H9 (cell line): ENCODE data around the gene SCRN2. TPM values are rescaled to one million over a fixed set of nuclear protein-coding genes. Genes with fewer than 3 reads are reported as not detected.

ENCODE experiments used
- DNase-seq: peaks from one replicate; pipeline ENCODE4 v3.0.0-alpha.2; 2017
- H2AFZ ChIP-seq: one replicate; pipeline ENCODE4 v1.6.1; 2013; ENCODE audit warnings: mild to moderate bottlenecking, low read length, control low read depth, moderate library complexity
- H2AK5ac ChIP-seq: 2 replicates; pipeline ENCODE4 v1.6.1; 2013; ENCODE audit warnings: low read length, control low read depth, mixed read lengths; ENCODE audit not compliant: insufficient read length
- H2BK120ac ChIP-seq: one replicate; pipeline ENCODE4 v1.6.1; 2013; ENCODE audit warnings: low read depth, mild to moderate bottlenecking, low read length, control low read depth, inconsistent platforms; ENCODE audit not compliant: poor library complexity, severe bottlenecking
- H2BK12ac ChIP-seq: 2 replicates; pipeline ENCODE4 v1.6.1; 2013; ENCODE audit warnings: low read length, control low read depth, mixed read lengths, low read depth; ENCODE audit not compliant: insufficient read length
- H2BK15ac ChIP-seq: 2 replicates; pipeline ENCODE4 v1.6.1; 2013; ENCODE audit warnings: low read depth, low read length, control low read depth
- H2BK20ac ChIP-seq: one replicate; pipeline ENCODE4 v1.6.1; 2013; ENCODE audit warnings: low read depth, mild to moderate bottlenecking, low read length, control low read depth, inconsistent platforms; ENCODE audit not compliant: poor library complexity, severe bottlenecking
- H2BK5ac ChIP-seq: 2 replicates; pipeline ENCODE4 v1.6.1; 2013; ENCODE audit warnings: low read length, control low read depth, mixed read lengths; ENCODE audit not compliant: insufficient read length
- H3K14ac ChIP-seq: 2 replicates; pipeline ENCODE4 v1.6.1; 2013; ENCODE audit warnings: low read length, control low read depth; ENCODE audit not compliant: insufficient read depth
- H3K18ac ChIP-seq: 2 replicates; pipeline ENCODE4 v1.6.1; 2013; ENCODE audit warnings: low read depth, mild to moderate bottlenecking, mixed read lengths, low read length, control low read depth; ENCODE audit not compliant: insufficient read length
- H3K23ac ChIP-seq: 2 replicates; pipeline ENCODE4 v1.6.1; 2013; ENCODE audit warnings: low read length, control low read depth, mixed read lengths, low read depth; ENCODE audit not compliant: insufficient read length
- H3K23me2 ChIP-seq: 2 replicates; pipeline ENCODE4 v1.6.1; 2013; ENCODE audit warnings: low read depth, mild to moderate bottlenecking, mixed read lengths, low read length, control low read depth; ENCODE audit not compliant: insufficient read length, poor library complexity, severe bottlenecking
- H3K27ac ChIP-seq: 2 replicates; pipeline ENCODE4 v1.5.1; 2013; ENCODE audit warnings: low read length, control low read depth, mixed read lengths, low read depth; ENCODE audit not compliant: insufficient read length
- H3K27me3 ChIP-seq: 2 replicates; pipeline ENCODE4 v1.6.1; 2013; ENCODE audit warnings: low read length, control low read depth, inconsistent platforms; ENCODE audit not compliant: insufficient read depth
- H3K4ac ChIP-seq: 2 replicates; pipeline ENCODE4 v1.6.1; 2013; ENCODE audit warnings: low read depth, mild to moderate bottlenecking, control low read depth, inconsistent platforms, low read length, moderate library complexity
- H3K4me1 ChIP-seq: 2 replicates; pipeline ENCODE4 v1.6.1; 2013; ENCODE audit warnings: low read length, control low read depth, inconsistent platforms; ENCODE audit not compliant: insufficient read depth
- H3K4me2 ChIP-seq: 2 replicates; pipeline ENCODE4 v1.6.1; 2013; ENCODE audit warnings: low read length, control low read depth, mixed read lengths; ENCODE audit not compliant: insufficient read length, insufficient read depth
- H3K56ac ChIP-seq: 2 replicates; pipeline ENCODE4 v1.6.1; 2013; ENCODE audit warnings: low read depth, mild to moderate bottlenecking, mixed read lengths, low read length, control low read depth; ENCODE audit not compliant: insufficient read length
- H3K79me1 ChIP-seq: 2 replicates; pipeline ENCODE4 v1.6.1; 2013; ENCODE audit warnings: low read depth, mild to moderate bottlenecking, moderate library complexity, low read length, control low read depth, inconsistent platforms; ENCODE audit not compliant: insufficient read depth, poor library complexity, severe bottlenecking
- H3K79me2 ChIP-seq: 2 replicates; pipeline ENCODE4 v1.6.1; 2013; ENCODE audit warnings: low read length, control low read depth, inconsistent platforms; ENCODE audit not compliant: insufficient read depth
- H3K9ac ChIP-seq: 2 replicates; pipeline ENCODE4 v1.6.1; 2013; ENCODE audit warnings: low read length, control low read depth, mixed read lengths; ENCODE audit not compliant: insufficient read length; ENCODE audit errors: extremely low read depth
- H3K9me3 ChIP-seq: one replicate; pipeline ENCODE4 v1.6.1; 2013; ENCODE audit warnings: low read depth, low read length, inconsistent platforms; ENCODE audit not compliant: control insufficient read depth
- H3T11ph ChIP-seq: one replicate; pipeline ENCODE4 v1.6.1; 2013; ENCODE audit warnings: mild to moderate bottlenecking, low read length, control low read depth, inconsistent platforms
- H4K20me1 ChIP-seq: one replicate; pipeline ENCODE4 v1.6.1; 2013; ENCODE audit not compliant: control insufficient read depth, insufficient read length, insufficient read depth
- H4K5ac ChIP-seq: 2 replicates; pipeline ENCODE4 v1.6.1; 2013; ENCODE audit warnings: low read depth, mild to moderate bottlenecking, mixed read lengths, low read length, control low read depth; ENCODE audit not compliant: insufficient read length
- H4K8ac ChIP-seq: replicated peaks from 2 replicates; pipeline ENCODE4 v1.6.1; 2013; ENCODE audit warnings: low read length, control low read depth, mixed read lengths, low read depth; ENCODE audit not compliant: insufficient read length
- H4K91ac ChIP-seq: 2 replicates; pipeline ENCODE4 v1.6.1; 2013; ENCODE audit warnings: low read depth, mild to moderate bottlenecking, moderate library complexity, mixed read lengths, low read length, control low read depth; ENCODE audit not compliant: insufficient read length
- H3K27ac Mint-ChIP-seq, 3 experiments: 2 replicates in 2 of 3; 3 replicates in 1 of 3; pipeline ENCODE4 v1.8.0; 2020 to 2021; ENCODE audit warnings: mixed read lengths in 3 of 3, mild to moderate bottlenecking in 1 of 3, moderate library complexity in 1 of 3
- H3K27me3 Mint-ChIP-seq: 2 replicates; pipeline ENCODE4 v1.8.0; 2021; ENCODE audit warnings: low read depth, mild to moderate bottlenecking, moderate library complexity, mixed read lengths
- H3K36me3 Mint-ChIP-seq, 3 experiments: 2 replicates in 2 of 3; 3 replicates in 1 of 3; pipeline ENCODE4 v1.8.0; 2020 to 2021; ENCODE audit warnings: low read depth in 3 of 3, mixed read lengths in 3 of 3; ENCODE audit not compliant: insufficient read depth in 1 of 3
- H3K4me1 Mint-ChIP-seq, 2 experiments: 2 replicates each; pipeline ENCODE4 v1.8.0; 2020; ENCODE audit warnings: mixed read lengths in 2 of 2
- H3K4me3 Mint-ChIP-seq, 2 experiments: 2 replicates in 1 of 2; 3 replicates in 1 of 2; pipeline ENCODE4 v1.8.0; 2020 to 2021; ENCODE audit warnings: mild to moderate bottlenecking in 2 of 2, mixed read lengths in 2 of 2, moderate library complexity in 1 of 2
- H3K9me3 Mint-ChIP-seq, 2 experiments: 2 replicates in 1 of 2; 3 replicates in 1 of 2; pipeline ENCODE4 v1.8.0; 2020; ENCODE audit warnings: mild to moderate bottlenecking in 2 of 2, mixed read lengths in 2 of 2, moderate library complexity in 1 of 2
- CTCF ChIP-seq: fragments of 200-600 bp; sonication (generic); conservative IDR thresholded peaks from 3 replicates; pipeline ENCODE4 v1.8.0; 2021; ENCODE audit warnings: antibody characterized with exemption, mild to moderate bottlenecking
- WGBS: extraction: QIAGEN DNeasy Blood & Tissue Kit; methylation state at CpG from one replicate; pipeline ENCODE4 v1.1.7; 2013; ENCODE audit warnings: missing lambda C conversion rate, low lambda C conversion rate, mixed read lengths; ENCODE audit not compliant: insufficient read length; ENCODE audit errors: extremely low coverage; 5-methylcytosine and 5-hydroxymethylcytosine counted together
- total RNA-seq: library from RNA; stranded (reverse); gene quantifications from 2 replicates; pipeline ENCODE4 v1.2.1, GENCODE V29; 2021

SCRN2 gene
- total RNA-seq, 1 experiment from 2014 or later: 34.0 TPM

- H3K4me2 ChIP-seq: no peak overlapping the region
- H3K18ac ChIP-seq: no peak overlapping the region
- no peak overlapping the region for H2BK5ac ChIP-seq
- no peak overlapping the region for H3K4ac ChIP-seq
- no peaks in the 10 kb centered on the region for H3K9me3 ChIP-seq
- peaks cover 8 to 14% of the 10 kb centered on the region in 2 experiments for H3K4me1 Mint-ChIP-seq
- no peak overlapping the region for H4K5ac ChIP-seq
- H3T11ph ChIP-seq: no peak overlapping the region
- TF ChIP-seq CTCF: no peak
- no peaks in the 10 kb centered on the region for H3K4me1 ChIP-seq
- no peak for DNase-seq
- H2BK15ac ChIP-seq: no peak overlapping the region
- H2BK20ac ChIP-seq: no peak overlapping the region
- H3K9me3 Mint-ChIP-seq: no peaks in the 10 kb centered on the region; a peak in 1 of 5 replicates
- H3K23me2 ChIP-seq: peaks cover 10% of the 10 kb centered on the region
- no peaks in the 10 kb centered on the region for H4K20me1 ChIP-seq
- H3K27ac Mint-ChIP-seq: peak overlapping the region in 1 of 3 experiments; percentile 19; a peak in 1 of 7 replicates
- WGBS: no CpG with 5 or more reads among the region's 3 CpGs
- no peak overlapping the region for H3K9ac ChIP-seq
- H3K36me3 Mint-ChIP-seq: peaks cover 23 to 35% (median 32%) of the 10 kb centered on the region in 3 experiments
- no peak overlapping the region for H3K27ac ChIP-seq
- H3K79me2 ChIP-seq: no peaks in the 10 kb centered on the region
- no peak overlapping the region for H4K8ac ChIP-seq
- no peaks in the 10 kb centered on the region for H3K27me3 ChIP-seq
- peaks cover 3% of the 10 kb centered on the region for H3K79me1 ChIP-seq
- no peak overlapping the region for H2BK120ac ChIP-seq
- no peak overlapping the region for H3K14ac ChIP-seq
- no peak overlapping the region for H2AK5ac ChIP-seq
- H2BK12ac ChIP-seq: no peak overlapping the region
- H3K4me3 Mint-ChIP-seq: peak overlapping the region; percentile 86 to 95
- H3K56ac ChIP-seq: no peak overlapping the region
- H4K91ac ChIP-seq: no peak overlapping the region
- no peak overlapping the region for H3K23ac ChIP-seq
- no peak overlapping the region for H2AFZ ChIP-seq
- peaks cover 2% of the 10 kb centered on the region; the same call in 1 of the 2 replicates for H3K27me3 Mint-ChIP-seq
These were observed 11.2 kb downstream of the SCRN2 start for GRCh38 chr17:47829870-47830269.
